GM23248 (cell line): Measurements from ENCODE around the gene CADPS2.

Experiments
- EZH2 ChIP-seq: fragments of 200-600 bp; sonication (generic); IDR thresholded peaks from 2 replicates; pipeline ENCODE4 v1.6.1; 2018; ENCODE audit warnings: antibody characterized with exemption, mild to moderate bottlenecking; ENCODE audit not compliant: insufficient read depth, poor library complexity, severe bottlenecking
- EZH2phosphoT487 ChIP-seq: fragments of 200-600 bp; sonication (generic); IDR thresholded peaks from 2 replicates; pipeline ENCODE4 v1.6.1; 2018; ENCODE audit warnings: antibody characterized with exemption, moderate library complexity, mild to moderate bottlenecking, low read depth; ENCODE audit not compliant: insufficient read depth

DNA sequence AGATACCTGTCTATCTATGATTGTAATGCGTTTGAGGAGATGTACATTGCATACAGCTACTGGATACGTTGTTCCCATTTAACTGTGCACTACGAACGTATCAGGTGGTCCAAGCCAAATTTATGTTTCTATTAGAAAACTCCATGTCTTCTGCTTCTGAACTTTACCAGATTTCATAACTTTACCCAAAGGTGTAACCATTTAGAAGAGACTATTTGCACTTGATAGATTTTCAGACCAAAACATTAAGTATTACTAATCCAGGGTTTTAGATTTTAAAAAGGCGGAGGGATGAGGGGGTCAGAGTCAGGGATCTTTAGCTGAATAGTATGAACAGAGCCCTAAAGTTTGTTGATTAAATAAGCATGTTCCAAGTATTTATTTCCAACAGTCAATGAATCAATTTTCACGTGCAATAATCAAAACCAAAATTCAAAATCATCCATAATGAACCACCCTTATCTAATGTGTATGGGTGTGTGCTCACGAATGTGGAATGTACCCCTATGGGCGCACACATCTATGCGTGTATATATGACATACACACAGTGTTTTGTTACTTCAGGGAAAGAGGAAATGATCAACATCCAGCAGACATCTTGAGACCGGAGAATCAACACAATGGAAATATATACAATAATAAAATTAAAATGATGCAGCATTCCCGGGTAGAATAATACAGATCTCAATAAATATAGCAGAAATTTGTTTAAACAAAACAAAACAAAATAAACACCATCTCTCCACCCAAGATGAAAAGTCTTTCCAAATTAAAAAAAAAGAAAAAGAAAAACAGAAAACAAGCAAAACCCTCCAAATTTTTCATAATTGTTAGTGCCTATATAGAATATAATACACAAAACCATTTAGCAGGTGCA, 585.1 kb downstream of the CADPS2 start:
- no peak for TF ChIP-seq EZH2
- TF ChIP-seq EZH2phosphoT487, result 0 out of 2 replicates have a peak, but pooled peaks have one; percentile 24
